Measurements from ENCODE around the gene CHMP3. TPM values are rescaled to one million over a fixed set of nuclear protein-coding genes. Genes with fewer than 3 reads are reported as not detected.

The CHMP3 gene
- total RNA-seq, 1 experiment from 2014 or later = 129 TPM

DNA sequence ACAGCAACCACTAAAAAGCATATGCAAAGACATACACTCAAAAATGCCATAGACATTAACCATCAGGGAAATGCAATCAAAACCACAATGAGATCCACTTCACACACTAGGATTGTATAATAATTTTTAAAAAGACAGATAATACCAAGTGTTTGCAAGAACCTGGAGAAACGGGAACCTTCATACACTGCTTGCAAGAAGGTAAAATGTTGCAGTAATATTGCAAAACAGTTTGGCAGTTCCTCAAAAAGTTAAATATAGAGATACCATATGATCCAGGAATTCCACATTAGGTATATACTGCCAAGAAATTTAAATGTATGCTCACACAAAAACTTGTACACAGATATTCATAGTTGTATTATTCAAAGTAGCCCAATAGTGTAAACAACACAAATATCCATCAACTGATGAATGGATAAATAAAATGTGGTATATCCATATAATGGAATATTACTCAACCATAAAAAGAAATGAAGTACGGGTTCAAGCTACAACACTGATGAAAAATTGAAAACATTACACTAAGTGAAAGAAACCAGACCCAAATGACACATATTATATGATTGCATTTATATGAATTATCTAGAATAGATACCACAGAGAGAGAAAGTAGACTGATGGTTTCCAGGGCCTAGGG, 14.7 kb upstream of the CHMP3 start:
- ChIA-PET CTCF (no interaction called here), POLR2A (no interaction called here)
- TF ChIP-seq POLR2AphosphoS5 (IDR thresholded peaks at IDR 0.05; ENCODE audit: low read depth, low read length) = no peak
- TF ChIP-seq, protein P1, sequence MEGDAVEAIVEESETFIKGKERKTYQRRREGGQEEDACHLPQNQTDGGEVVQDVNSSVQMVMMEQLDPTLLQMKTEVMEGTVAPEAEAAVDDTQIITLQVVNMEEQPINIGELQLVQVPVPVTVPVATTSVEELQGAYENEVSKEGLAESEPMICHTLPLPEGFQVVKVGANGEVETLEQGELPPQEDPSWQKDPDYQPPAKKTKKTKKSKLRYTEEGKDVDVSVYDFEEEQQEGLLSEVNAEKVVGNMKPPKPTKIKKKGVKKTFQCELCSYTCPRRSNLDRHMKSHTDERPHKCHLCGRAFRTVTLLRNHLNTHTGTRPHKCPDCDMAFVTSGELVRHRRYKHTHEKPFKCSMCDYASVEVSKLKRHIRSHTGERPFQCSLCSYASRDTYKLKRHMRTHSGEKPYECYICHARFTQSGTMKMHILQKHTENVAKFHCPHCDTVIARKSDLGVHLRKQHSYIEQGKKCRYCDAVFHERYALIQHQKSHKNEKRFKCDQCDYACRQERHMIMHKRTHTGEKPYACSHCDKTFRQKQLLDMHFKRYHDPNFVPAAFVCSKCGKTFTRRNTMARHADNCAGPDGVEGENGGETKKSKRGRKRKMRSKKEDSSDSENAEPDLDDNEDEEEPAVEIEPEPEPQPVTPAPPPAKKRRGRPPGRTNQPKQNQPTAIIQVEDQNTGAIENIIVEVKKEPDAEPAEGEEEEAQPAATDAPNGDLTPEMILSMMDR (IDR thresholded peaks at IDR 0.05) = no peak
- TF ChIP-seq SIN3A (IDR thresholded peaks at IDR 0.05; ENCODE audit: borderline replicate concordance, insufficient read depth, low read depth, low read length) = no peak
- no peak for TF ChIP-seq TCF7L2 (IDR thresholded peaks at IDR 0.05; ENCODE audit: low read depth, low read length)
- TF ChIP-seq, protein P2, sequence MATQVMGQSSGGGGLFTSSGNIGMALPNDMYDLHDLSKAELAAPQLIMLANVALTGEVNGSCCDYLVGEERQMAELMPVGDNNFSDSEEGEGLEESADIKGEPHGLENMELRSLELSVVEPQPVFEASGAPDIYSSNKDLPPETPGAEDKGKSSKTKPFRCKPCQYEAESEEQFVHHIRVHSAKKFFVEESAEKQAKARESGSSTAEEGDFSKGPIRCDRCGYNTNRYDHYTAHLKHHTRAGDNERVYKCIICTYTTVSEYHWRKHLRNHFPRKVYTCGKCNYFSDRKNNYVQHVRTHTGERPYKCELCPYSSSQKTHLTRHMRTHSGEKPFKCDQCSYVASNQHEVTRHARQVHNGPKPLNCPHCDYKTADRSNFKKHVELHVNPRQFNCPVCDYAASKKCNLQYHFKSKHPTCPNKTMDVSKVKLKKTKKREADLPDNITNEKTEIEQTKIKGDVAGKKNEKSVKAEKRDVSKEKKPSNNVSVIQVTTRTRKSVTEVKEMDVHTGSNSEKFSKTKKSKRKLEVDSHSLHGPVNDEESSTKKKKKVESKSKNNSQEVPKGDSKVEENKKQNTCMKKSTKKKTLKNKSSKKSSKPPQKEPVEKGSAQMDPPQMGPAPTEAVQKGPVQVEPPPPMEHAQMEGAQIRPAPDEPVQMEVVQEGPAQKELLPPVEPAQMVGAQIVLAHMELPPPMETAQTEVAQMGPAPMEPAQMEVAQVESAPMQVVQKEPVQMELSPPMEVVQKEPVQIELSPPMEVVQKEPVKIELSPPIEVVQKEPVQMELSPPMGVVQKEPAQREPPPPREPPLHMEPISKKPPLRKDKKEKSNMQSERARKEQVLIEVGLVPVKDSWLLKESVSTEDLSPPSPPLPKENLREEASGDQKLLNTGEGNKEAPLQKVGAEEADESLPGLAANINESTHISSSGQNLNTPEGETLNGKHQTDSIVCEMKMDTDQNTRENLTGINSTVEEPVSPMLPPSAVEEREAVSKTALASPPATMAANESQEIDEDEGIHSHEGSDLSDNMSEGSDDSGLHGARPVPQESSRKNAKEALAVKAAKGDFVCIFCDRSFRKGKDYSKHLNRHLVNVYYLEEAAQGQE (IDR thresholded peaks at IDR 0.05; ENCODE audit: insufficient read depth in 1 of 2, low read depth in 2 of 2, low read length in 1 of 2) = no peak
- no TSS peak for BruUV-seq (replicated peaks)
- no peak for ATAC-seq
- no peaks in the 10 kb centered on the region for H3K27me3 ChIP-seq (ENCODE audit: control insufficient read depth, insufficient read depth, low read length)
- no peaks in the 10 kb centered on the region for H3K9me3 ChIP-seq (ENCODE audit: control insufficient read depth, insufficient read depth, low read depth, low read length)
- H3K4me3 ChIP-seq (ENCODE audit: low read depth in 2 of 2, low read length in 2 of 2) = no peak overlapping the region
- intact Hi-C loops (cut with micrococcal nuclease; ENCODE audit: unreplicated experiment) (no loop called here), in situ Hi-C loops (cut with HindIII; ENCODE audit: low pct_unique_long_range_greater_than_20kb, low sequenced_read_pairs) (no loop called here)
- H3K36me3 ChIP-seq (ENCODE audit: control insufficient read depth, insufficient read depth, low read length) = no peaks in the 10 kb centered on the region
- H3K4me1 ChIP-seq (ENCODE audit: control insufficient read depth, insufficient read depth, low read length) = no peaks in the 10 kb centered on the region
- H3K27ac ChIP-seq (ENCODE audit: low read length) = no peak overlapping the region
- no peak for DNase-seq (ENCODE audit: low read depth, low spot score)

DNA sequence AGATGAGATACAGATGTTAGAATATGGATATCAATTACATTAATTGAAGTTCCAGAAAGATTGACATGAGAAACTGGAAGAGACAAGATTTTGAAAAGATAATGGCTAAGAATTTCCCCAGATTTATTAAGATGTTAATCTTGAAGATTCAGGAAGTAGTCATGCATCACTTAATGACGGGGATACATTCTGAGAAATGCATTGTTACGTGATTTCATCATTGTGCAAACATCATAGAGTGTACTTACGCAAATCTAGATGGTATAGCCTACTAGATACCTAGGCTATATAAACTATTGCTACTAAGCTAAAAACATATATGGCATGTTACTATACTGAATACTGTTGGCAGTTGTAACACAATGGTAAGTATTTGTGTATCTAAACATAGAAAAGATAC, 6.8 kb upstream of the CHMP3 start:
- in situ Hi-C loops (cut with HindIII; ENCODE audit: low pct_unique_long_range_greater_than_20kb, low sequenced_read_pairs) = no loop called here
- Histone ChIP-seq H3K9me3 (ENCODE audit: control insufficient read depth, insufficient read depth, low read depth, low read length) (no peaks in the 10 kb centered on the region), H3K27ac (ENCODE audit: low read length) (no peak overlapping the region), H3K4me3 (ENCODE audit: low read depth in 2 of 2, low read length in 2 of 2) (no peak overlapping the region), H3K36me3 (ENCODE audit: control insufficient read depth, insufficient read depth, low read length) (no peaks in the 10 kb centered on the region), H3K4me1 (ENCODE audit: control insufficient read depth, insufficient read depth, low read length) (no peaks in the 10 kb centered on the region; the same call in 1 of the 2 replicates), H3K27me3 (ENCODE audit: control insufficient read depth, insufficient read depth, low read length) (no peaks in the 10 kb centered on the region)
- no TSS peak for BruUV-seq (replicated peaks)
- no peak for ATAC-seq
- ChIA-PET CTCF (no interaction called here), POLR2A (no interaction called here)
- intact Hi-C loops (cut with micrococcal nuclease; ENCODE audit: unreplicated experiment) = no loop called here
- no peak for DNase-seq (ENCODE audit: low read depth, low spot score)
- TF ChIP-seq TCF7L2 (IDR thresholded peaks at IDR 0.05; ENCODE audit: low read depth, low read length) = no peak
- TF ChIP-seq, protein P2 (IDR thresholded peaks at IDR 0.05; ENCODE audit: insufficient read depth in 1 of 2, low read depth in 2 of 2, low read length in 1 of 2) = no peak
- TF ChIP-seq SIN3A (IDR thresholded peaks at IDR 0.05; ENCODE audit: borderline replicate concordance, insufficient read depth, low read depth, low read length) = no peak
- TF ChIP-seq, protein P1 (IDR thresholded peaks at IDR 0.05) = no peak
- no peak for TF ChIP-seq POLR2AphosphoS5 (IDR thresholded peaks at IDR 0.05; ENCODE audit: low read depth, low read length)

Data from Panc1 (cell line).